IPS DF 6.9 (cell line): ENCODE results near the gene SOWAHA.
"Not testable (repeated sequence)": the region's sequence is repeated elsewhere in the genome, so short reads cannot be mapped to it uniquely, and the experiment has no call there.

ENCODE experiments used
- DNase-seq: peaks from one replicate; pipeline ENCODE4 v3.0.0-alpha.2; 2013; ENCODE audit warnings: low read depth, low spot score
- H3K27ac ChIP-seq: one replicate; pipeline ENCODE4 v1.5.1; 2013; ENCODE audit warnings: low read length, control low read depth
- H3K27me3 ChIP-seq: 2 replicates; pipeline ENCODE4 v1.6.1; 2013; ENCODE audit warnings: mild to moderate bottlenecking, low read length; ENCODE audit not compliant: control insufficient read depth, insufficient read depth
- H3K36me3 ChIP-seq: 2 replicates; pipeline ENCODE4 v1.6.1; 2013; ENCODE audit warnings: low read length; ENCODE audit not compliant: control insufficient read depth, insufficient read depth
- H3K4me1 ChIP-seq: 2 replicates; pipeline ENCODE4 v1.6.1; 2013; ENCODE audit warnings: low read length; ENCODE audit not compliant: control insufficient read depth, insufficient read depth
- H3K4me3 ChIP-seq: 2 replicates; pipeline ENCODE4 v1.5.1; 2013; ENCODE audit warnings: mild to moderate bottlenecking, low read length
- H3K9me3 ChIP-seq: 2 replicates; pipeline ENCODE4 v1.6.1; 2013; ENCODE audit warnings: low read length, inconsistent platforms; ENCODE audit not compliant: control insufficient read depth, insufficient read depth
- WGBS: extraction: QIAGEN DNeasy Blood & Tissue Kit; methylation state at CpG from one replicate; pipeline ENCODE4 v1.1.7; 2013; ENCODE audit warnings: mixed read lengths, missing lambda C conversion rate; ENCODE audit not compliant: insufficient read length, insufficient coverage; 5-methylcytosine and 5-hydroxymethylcytosine counted together

The SOWAHA gene

DNA sequence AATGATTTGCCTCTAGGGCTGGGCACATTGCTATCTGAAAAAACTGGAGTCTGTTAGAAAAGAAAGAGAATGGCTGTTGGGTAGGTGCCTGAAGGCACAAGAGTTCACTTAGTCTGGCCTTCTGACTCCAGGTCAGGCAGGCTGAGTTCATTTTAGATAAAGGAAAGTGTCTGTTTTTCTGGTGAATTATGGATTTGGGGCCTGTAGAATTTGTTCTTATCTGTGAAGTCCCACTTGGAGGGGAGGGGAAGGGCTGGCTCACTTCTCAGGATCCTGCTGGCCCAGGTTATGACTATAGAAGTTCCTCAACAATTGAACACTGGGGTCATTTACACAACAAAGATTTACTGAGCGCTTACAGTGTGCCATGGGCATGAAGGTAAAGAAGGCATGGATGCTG, 24.6 kb upstream of the SOWAHA start:
- no peaks in the 10 kb centered on the region for H3K9me3 ChIP-seq
- H3K36me3 ChIP-seq, result no peaks in the 10 kb centered on the region
- no peak for DNase-seq
- no peak overlapping the region for H3K4me3 ChIP-seq
- no peak overlapping the region for H3K27ac ChIP-seq
- no peaks in the 10 kb centered on the region; the same call in 1 of the 2 replicates for H3K27me3 ChIP-seq
- WGBS, result no CpG with 5 or more reads among the region's 1 CpG
- no peaks in the 10 kb centered on the region for H3K4me1 ChIP-seq

- no peaks in the 10 kb centered on the region for H3K9me3 ChIP-seq
- H3K36me3 ChIP-seq, result no peaks in the 10 kb centered on the region
- WGBS, result no CpG with 5 or more reads among the region's 8 CpGs
- H3K4me1 ChIP-seq, result no peaks in the 10 kb centered on the region
- no peak overlapping the region for H3K4me3 ChIP-seq
- no peak overlapping the region for H3K27ac ChIP-seq
- H3K27me3 ChIP-seq, result no peaks in the 10 kb centered on the region
- no peak for DNase-seq
Observed at GRCh38 chr5:132788990-132789886, 23.9 kb upstream of the SOWAHA start.

GRCh38 chr5:132790201-132790865, 22.8 kb upstream of the SOWAHA start:
- no peak overlapping the region for H3K4me3 ChIP-seq
- no peaks in the 10 kb centered on the region for H3K36me3 ChIP-seq
- H3K27me3 ChIP-seq, result no peaks in the 10 kb centered on the region
- H3K27ac ChIP-seq, result no peak overlapping the region
- WGBS, result no CpG with 5 or more reads among the region's 2 CpGs
- no peak for DNase-seq
- H3K4me1 ChIP-seq, result no peaks in the 10 kb centered on the region
- H3K9me3 ChIP-seq, result no peaks in the 10 kb centered on the region

- H3K4me3 ChIP-seq, result no peak overlapping the region
- no peak overlapping the region for H3K27ac ChIP-seq
- no peak for DNase-seq
- H3K4me1 ChIP-seq, result no peaks in the 10 kb centered on the region
- no peaks in the 10 kb centered on the region for H3K9me3 ChIP-seq
- no CpG with 5 or more reads among the region's 3 CpGs for WGBS
- no peaks in the 10 kb centered on the region for H3K27me3 ChIP-seq
- no peaks in the 10 kb centered on the region for H3K36me3 ChIP-seq
Observed at GRCh38 chr5:132791026-132791425, 22.1 kb upstream of the SOWAHA start.

GRCh38 chr5:132797651-132798050, 15.5 kb upstream of the SOWAHA start:
- Histone ChIP-seq H3K27me3 (no peaks in the 10 kb centered on the region), H3K36me3 (no peaks in the 10 kb centered on the region), H3K9me3 (no peaks in the 10 kb centered on the region), H3K4me3 (no peak overlapping the region), H3K4me1 (no peaks in the 10 kb centered on the region), H3K27ac (no peak overlapping the region)
- WGBS, result no CpG with 5 or more reads among the region's 2 CpGs
- no peak for DNase-seq

GRCh38 chr5:132799392-132799791, 13.7 kb upstream of the SOWAHA start:
- WGBS, result no CpG with 5 or more reads among the region's 2 CpGs
- H3K27me3 ChIP-seq, result no peaks in the 10 kb centered on the region
- H3K36me3 ChIP-seq, result no peaks in the 10 kb centered on the region
- DNase-seq, result no peak
- H3K27ac ChIP-seq, result no peak overlapping the region
- H3K9me3 ChIP-seq, result no peaks in the 10 kb centered on the region
- H3K4me1 ChIP-seq, result no peaks in the 10 kb centered on the region
- no peak overlapping the region for H3K4me3 ChIP-seq

- Histone ChIP-seq H3K36me3 (no peaks in the 10 kb centered on the region), H3K4me3 (no peak overlapping the region), H3K9me3 (no peaks in the 10 kb centered on the region), H3K4me1 (no peaks in the 10 kb centered on the region), H3K27me3 (no peaks in the 10 kb centered on the region), H3K27ac (no peak overlapping the region)
- DNase-seq, result no peak
- WGBS, result no CpG with 5 or more reads among the region's 2 CpGs
Observed at GRCh38 chr5:132800545-132800944, 12.6 kb upstream of the SOWAHA start.

DNA sequence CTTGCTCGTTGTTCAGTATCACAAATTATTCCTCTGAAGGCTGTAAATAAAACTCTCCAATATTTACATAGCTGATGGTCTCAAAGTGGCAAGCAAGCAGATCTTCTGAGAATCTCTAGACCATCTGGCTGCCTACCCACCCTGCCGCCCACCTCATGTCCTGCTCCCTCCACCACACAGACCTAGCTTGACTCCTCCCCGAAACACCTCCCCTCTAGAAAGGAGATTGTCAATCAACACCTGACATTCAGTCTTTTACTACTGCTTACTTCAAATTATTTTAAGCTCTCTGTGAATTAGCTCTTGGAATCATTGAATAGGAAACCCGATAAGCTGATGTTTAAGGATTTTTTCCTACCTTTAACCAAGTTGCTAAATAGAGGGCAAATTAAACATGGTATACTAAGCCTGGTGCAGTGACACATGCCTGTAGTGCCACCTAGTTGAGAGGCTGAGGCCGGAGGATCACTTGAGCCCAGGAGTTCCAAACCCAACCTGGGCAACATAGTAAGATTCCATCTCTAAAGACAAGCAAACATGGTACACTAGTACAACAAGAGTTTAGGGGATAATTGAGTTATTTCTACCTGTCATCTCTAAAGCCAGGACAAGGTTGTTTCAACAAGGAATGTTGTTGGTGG, 10.9 kb upstream of the SOWAHA start:
- Histone ChIP-seq H3K9me3 (no peaks in the 10 kb centered on the region), H3K36me3 (no peaks in the 10 kb centered on the region), H3K4me1 (0 out of 2 replicates have a peak, but pooled peaks cover 2% of the 10 kb centered on the region), H3K27ac (no peak overlapping the region), H3K4me3 (no peak overlapping the region), H3K27me3 (no peaks in the 10 kb centered on the region)
- no peak for DNase-seq
- WGBS, result no CpG with 5 or more reads among the region's 5 CpGs

- not testable (repeated sequence) for H3K4me1 ChIP-seq, H3K27ac ChIP-seq, H3K27me3 ChIP-seq, H3K36me3 ChIP-seq, DNase-seq, H3K9me3 ChIP-seq, H3K4me3 ChIP-seq
- no CpG with 5 or more reads among the region's 5 CpGs for WGBS
Observed at GRCh38 chr5:132802685-132803066, 10.4 kb upstream of the SOWAHA start.

DNA sequence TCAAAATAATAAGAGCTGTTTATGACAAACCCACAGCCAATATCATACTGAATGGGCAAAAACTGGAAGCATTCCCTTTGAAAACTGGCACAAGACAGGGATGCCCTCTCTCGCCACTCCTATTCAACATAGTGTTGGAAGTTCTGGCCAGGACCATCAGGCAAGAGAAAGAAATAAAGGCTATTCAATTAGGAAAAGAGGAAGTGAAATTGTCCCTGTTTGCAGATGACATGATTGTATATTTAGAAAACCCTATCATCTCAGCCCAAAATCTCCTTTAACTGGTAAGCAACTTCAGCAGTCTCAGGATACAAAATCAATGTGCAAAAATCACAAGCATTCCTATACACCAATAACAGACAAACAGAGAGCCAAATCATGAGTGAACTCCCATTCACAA, 8.9 kb upstream of the SOWAHA start:
- WGBS, result no CpG with 5 or more reads among the region's 1 CpG
- not testable (repeated sequence) for H3K4me1 ChIP-seq, H3K27ac ChIP-seq, H3K9me3 ChIP-seq, H3K36me3 ChIP-seq, H3K4me3 ChIP-seq, H3K27me3 ChIP-seq, DNase-seq
